HFFc6 (cell line): Measurements from ENCODE around the gene MXRA8. TPM values are rescaled to one million over a fixed set of nuclear protein-coding genes. Genes with fewer than 3 reads are reported as not detected.

ENCODE experiments used
- DNase-seq: peaks from one replicate; pipeline ENCODE4 v3.0.0-alpha.2; 2018
- H3K27ac Mint-ChIP-seq: 2 replicates; pipeline ENCODE4 v1.8.0; 2020; ENCODE audit warnings: mild to moderate bottlenecking, mixed read lengths
- H3K27me3 Mint-ChIP-seq: 2 replicates; pipeline ENCODE4 v1.8.0; 2021; ENCODE audit warnings: mild to moderate bottlenecking, moderate library complexity, mixed read lengths; ENCODE audit not compliant: insufficient read depth
- H3K36me3 Mint-ChIP-seq: 2 replicates; pipeline ENCODE4 v1.8.0; 2021; ENCODE audit warnings: low read depth, mixed read lengths
- H3K4me1 Mint-ChIP-seq: 2 replicates; pipeline ENCODE4 v1.8.0; 2020; ENCODE audit warnings: low read depth, mixed read lengths
- H3K4me3 Mint-ChIP-seq: 2 replicates; pipeline ENCODE4 v1.8.0; 2020; ENCODE audit warnings: mild to moderate bottlenecking, moderate library complexity, mixed read lengths
- H3K9me3 Mint-ChIP-seq: 2 replicates; pipeline ENCODE4 v1.8.0; 2020; ENCODE audit warnings: mild to moderate bottlenecking, mixed read lengths
- total RNA-seq, 6 experiments: library from RNA; stranded (reverse); fragmentation: NEBNext Ultra II Directional; extraction: Animal tissue kit (Norgen Biotek cat#: 25700); gene quantifications; 2 replicates in 1 of 6; 3 replicates in 5 of 6; pipeline ENCODE4 v1.2.3, GENCODE V29; 2021
- TF ChIP-seq, protein P1 (sequence below): fragments of 200-600 bp; sonication (generic); IDR thresholded peaks from 2 replicates; pipeline ENCODE4 v1.5.0; 2021; ENCODE audit warnings: antibody characterized with exemption, mild to moderate bottlenecking

MXRA8 gene
- total RNA-seq, 6 experiments from 2014 or later: 438 to 570 (median 524) TPM

DNA sequence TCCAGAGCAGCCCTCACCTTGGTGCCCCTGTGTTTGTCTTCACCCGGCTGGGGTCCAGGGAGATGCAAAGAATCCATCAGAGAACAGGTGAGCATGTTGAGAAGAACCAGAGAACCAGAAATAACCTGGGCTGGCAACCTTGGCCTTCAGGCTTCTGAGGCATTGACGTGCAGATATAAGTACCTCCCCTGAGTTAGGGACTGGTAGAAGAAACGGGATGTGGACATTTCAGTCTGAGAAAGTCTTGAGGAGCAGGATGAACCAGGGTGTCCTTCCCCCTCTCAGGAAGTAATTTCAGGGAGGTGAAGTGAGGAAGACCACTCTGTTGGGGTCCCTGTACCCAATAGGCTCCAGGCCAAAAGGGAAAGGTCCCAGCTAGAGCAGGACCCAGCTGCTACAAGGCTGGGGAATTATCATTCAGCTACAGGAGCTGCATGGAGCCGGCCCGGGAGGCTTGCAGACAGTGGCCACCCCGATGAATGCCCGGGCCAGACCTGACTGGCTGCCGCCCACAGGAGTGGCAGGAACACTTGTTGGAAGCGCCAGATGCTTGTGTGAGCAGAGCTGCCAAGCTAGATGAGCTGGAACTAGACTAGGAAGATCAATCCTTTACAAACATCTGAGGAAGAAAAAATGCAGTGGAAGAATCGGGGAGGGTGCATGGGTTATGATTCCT is 18.3 kb upstream of the MXRA8 start:
- peaks cover 11% of the 10 kb centered on the region; the same call in 1 of the 2 replicates for H3K4me1 Mint-ChIP-seq
- peak overlapping the region; percentile 91; the same call in 1 of the 2 replicates for H3K4me3 Mint-ChIP-seq
- TF ChIP-seq, protein P1, sequence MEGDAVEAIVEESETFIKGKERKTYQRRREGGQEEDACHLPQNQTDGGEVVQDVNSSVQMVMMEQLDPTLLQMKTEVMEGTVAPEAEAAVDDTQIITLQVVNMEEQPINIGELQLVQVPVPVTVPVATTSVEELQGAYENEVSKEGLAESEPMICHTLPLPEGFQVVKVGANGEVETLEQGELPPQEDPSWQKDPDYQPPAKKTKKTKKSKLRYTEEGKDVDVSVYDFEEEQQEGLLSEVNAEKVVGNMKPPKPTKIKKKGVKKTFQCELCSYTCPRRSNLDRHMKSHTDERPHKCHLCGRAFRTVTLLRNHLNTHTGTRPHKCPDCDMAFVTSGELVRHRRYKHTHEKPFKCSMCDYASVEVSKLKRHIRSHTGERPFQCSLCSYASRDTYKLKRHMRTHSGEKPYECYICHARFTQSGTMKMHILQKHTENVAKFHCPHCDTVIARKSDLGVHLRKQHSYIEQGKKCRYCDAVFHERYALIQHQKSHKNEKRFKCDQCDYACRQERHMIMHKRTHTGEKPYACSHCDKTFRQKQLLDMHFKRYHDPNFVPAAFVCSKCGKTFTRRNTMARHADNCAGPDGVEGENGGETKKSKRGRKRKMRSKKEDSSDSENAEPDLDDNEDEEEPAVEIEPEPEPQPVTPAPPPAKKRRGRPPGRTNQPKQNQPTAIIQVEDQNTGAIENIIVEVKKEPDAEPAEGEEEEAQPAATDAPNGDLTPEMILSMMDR: no peak
- H3K27me3 Mint-ChIP-seq: no peaks in the 10 kb centered on the region
- no peak for DNase-seq
- H3K27ac Mint-ChIP-seq: peak overlapping the region; percentile 77
- no peaks in the 10 kb centered on the region for H3K36me3 Mint-ChIP-seq
- no peaks in the 10 kb centered on the region for H3K9me3 Mint-ChIP-seq

DNA sequence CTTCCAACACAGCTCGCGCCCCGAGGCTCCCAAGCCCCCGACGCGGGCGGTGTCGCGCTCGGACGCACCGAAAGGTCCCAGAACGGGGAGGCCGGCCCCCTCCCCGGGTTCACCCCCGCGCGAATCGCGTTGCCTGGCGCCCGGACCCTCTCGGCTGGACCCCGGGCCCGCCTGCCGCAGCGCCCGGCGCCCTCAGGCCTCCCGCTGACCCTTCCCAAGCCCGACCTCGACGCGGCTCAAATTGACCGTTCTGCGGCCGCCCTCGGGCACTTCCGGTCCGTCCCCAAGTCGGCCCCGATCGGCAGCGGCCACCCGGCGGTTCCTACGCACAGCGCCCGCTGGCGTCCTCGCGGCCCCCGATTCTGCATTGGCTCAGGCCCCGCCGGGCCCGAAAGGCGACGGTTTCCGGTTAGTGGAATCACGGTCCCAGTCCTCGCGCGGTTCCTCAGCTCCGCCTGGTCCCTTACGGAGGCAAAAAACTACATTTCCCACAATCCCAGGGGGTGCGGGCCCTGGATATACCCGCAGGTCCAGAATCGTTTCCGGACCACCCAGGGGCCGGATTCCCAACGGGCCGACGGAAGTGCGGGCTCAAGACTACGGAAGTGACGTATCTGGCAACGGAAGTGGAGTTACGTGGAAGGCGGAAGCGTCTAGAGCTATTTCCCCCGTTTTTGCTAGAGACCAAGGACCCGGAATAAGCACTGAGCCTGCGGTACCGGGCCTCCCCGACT is 16.7 kb upstream of the MXRA8 start, which contains the start of gene AURKAIP1:
Gene AURKAIP1 (minus strand): TSS at position 279 of the 734 bp plus-strand sequence. CDS start 451 bp downstream, outside the sequence.
- DNase-seq: peak; percentile 100
- H3K9me3 Mint-ChIP-seq: no peaks in the 10 kb centered on the region
- H3K27ac Mint-ChIP-seq: peak within 1 kb of the TSS; percentile 96
- peaks cover 11% of the 10 kb centered on the region; the same call in 1 of the 2 replicates for H3K4me1 Mint-ChIP-seq
- H3K27me3 Mint-ChIP-seq: no peaks in the 10 kb centered on the region
- H3K36me3 Mint-ChIP-seq: no peaks in the 10 kb centered on the region
- peak within 1 kb of the TSS; percentile 91 for H3K4me3 Mint-ChIP-seq
- TF ChIP-seq, protein P1: peak; percentile 75

DNA sequence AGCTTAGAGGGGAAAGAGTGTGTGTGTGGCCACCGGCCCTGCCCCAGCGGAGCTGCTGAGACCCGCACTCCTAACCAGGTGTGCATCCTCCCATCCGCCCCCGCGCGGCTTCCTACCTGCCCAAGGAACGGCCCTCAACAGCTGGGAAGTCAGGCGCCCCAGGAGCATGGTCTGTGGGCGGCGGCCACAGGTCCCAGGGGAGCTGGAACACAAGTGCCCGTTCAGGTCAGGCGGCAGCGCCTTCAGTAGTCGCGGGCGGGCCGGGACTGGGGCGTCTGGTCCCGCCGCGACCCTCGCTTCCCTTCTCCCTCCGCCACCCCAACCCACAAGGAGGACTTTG is 16.2 kb upstream of the MXRA8 start:
- TF ChIP-seq, protein P1: no peak
- peak overlapping the region; percentile 91 for H3K4me3 Mint-ChIP-seq

GRCh38 chr1:1373815-1374588 is 15.6 kb upstream of the MXRA8 start:
- H3K27ac Mint-ChIP-seq: peak overlapping the region; percentile 51; the same call in 1 of the 2 replicates
- DNase-seq: no peak
- peaks cover 11% of the 10 kb centered on the region; the same call in 1 of the 2 replicates for H3K4me1 Mint-ChIP-seq
- H3K4me3 Mint-ChIP-seq: peak overlapping the region; percentile 91
- no peaks in the 10 kb centered on the region for H3K9me3 Mint-ChIP-seq
- H3K36me3 Mint-ChIP-seq: no peaks in the 10 kb centered on the region
- TF ChIP-seq, protein P1: no peak
- no peaks in the 10 kb centered on the region for H3K27me3 Mint-ChIP-seq

More for the DNA sequence above, 16.2 kb upstream of the MXRA8 start:
- DNase-seq: no peak
- peaks cover 11% of the 10 kb centered on the region; the same call in 1 of the 2 replicates for H3K4me1 Mint-ChIP-seq
- no peaks in the 10 kb centered on the region for H3K9me3 Mint-ChIP-seq
- H3K27ac Mint-ChIP-seq: peak overlapping the region; percentile 51
- H3K36me3 Mint-ChIP-seq: no peaks in the 10 kb centered on the region
- H3K27me3 Mint-ChIP-seq: no peaks in the 10 kb centered on the region

DNA sequence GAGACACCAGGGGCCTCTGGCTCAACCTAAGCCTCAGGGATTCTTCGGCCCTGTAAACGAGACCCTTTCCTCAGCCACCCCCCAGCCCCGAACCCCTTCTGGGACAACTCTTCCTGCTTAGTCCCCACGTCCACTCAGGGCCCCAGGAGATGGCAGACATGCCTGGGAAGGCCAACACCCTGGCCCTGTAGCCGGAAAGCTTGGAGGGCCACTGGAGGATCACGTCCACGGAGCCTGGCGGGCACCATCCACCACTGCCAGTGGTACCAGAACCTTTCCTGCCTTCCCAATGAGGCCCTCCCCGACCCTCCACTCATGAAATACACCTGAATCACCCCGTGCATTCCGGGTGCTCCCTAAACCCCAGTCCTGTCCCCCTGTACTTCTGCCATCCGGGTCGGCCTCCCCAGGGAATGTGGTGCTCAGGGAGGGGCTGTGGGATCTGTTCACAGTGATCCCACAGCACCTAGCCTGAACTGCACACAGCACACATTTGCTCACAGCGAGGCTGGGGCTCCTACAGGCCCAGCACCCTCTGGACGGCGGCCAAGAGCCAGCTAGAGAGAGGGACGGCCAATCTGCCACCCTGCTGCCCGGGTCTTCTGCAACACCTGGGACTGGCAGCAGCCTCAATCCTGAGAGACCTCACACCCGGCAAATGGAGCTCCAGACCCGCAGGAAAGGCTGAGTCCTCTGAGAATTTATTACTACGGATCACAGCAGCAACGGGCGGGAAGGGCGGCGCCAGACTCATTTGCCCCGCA is 14.9 kb upstream of the MXRA8 start:
- Mint-ChIP-seq H3K27ac (peak overlapping the region; percentile 48; the same call in 1 of the 2 replicates), H3K36me3 (no peaks in the 10 kb centered on the region), H3K27me3 (no peaks in the 10 kb centered on the region), H3K4me3 (peak overlapping the region; percentile 91), H3K4me1 (peaks cover 11% of the 10 kb centered on the region; the same call in 1 of the 2 replicates), H3K9me3 (no peaks in the 10 kb centered on the region)
- TF ChIP-seq, protein P1: no peak
- DNase-seq: no peak
